ENCODE measurements around the gene GAB2.
"Not testable (repeated sequence)": the region's sequence is repeated elsewhere in the genome, so short reads cannot be mapped to it uniquely, and the experiment has no call there.

The GAB2 gene

DNA sequence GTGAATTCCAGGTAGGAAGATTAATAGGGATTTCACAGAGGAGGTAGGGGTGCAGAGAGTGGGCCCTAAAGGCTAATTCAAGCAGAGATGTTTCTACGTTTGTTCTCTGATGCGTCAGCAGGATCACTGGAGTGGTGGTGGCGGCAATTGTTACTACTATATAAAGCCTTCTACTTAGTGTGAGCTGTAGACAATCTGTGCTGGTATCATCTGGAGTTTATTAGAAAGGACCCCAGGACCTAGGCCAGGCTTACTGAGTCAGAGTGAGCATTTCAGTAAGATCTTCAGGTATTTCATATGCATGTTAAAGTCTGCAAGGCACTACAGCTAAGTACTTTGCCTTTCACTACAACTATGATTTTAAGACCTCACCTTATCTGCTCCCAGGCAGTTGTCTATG, 169.4 kb downstream of the GAB2 start:
- Mint-ChIP-seq H3K27ac (no peak overlapping the region), H3K4me1 (ENCODE audit: low read depth) (peaks cover 43% of the 10 kb centered on the region), H3K9me3 (no peaks in the 10 kb centered on the region), H3K36me3 (ENCODE audit: low read depth) (peaks cover 72% of the 10 kb centered on the region), H3K27me3 (ENCODE audit: low read depth) (no peaks in the 10 kb centered on the region), H3K4me3 (no peak overlapping the region)
- DNase-seq (ENCODE audit: low spot score): no peak

DNA sequence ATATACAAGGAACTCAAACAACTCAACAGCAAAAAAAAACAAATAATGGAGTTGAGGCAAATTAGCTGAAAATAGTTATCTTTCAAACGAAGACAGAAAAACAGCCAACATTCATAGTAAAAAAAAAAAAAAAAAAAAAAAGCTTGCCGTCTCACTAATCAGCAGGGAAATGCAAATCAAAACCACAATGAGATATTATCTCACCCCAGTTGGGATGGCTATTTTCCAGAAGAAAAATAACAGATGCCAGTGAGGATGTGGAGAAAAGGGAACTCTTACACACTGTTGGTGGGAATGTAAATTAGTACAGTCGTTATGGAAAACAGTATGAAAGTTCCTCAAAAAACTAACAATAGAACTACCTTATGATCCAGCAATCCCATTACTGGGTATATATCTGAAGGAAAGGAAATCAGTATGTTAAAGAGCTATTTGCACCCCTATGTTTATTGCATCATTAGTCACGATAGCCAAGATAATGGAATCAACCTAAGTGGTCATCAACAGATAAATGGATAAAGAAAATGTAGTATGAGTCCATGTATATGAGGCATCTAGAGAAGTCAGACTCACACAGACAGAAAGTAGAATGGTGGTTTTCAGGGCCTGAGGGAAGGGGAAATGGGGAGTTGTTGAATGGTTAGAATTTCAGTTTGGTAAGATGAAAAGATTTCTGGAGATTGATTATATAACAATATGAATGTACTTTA, 172.9 kb downstream of the GAB2 start:
- DNase-seq (ENCODE audit: low spot score): no peak
- Mint-ChIP-seq H3K9me3 (peaks cover 20% of the 10 kb centered on the region), H3K27ac (peak overlapping the region; percentile 17), H3K4me3 (peak overlapping the region; percentile 45), H3K4me1 (ENCODE audit: low read depth) (peaks cover 32% of the 10 kb centered on the region), H3K36me3 (ENCODE audit: low read depth) (peaks cover 84% of the 10 kb centered on the region), H3K27me3 (ENCODE audit: low read depth) (no peaks in the 10 kb centered on the region)

DNA sequence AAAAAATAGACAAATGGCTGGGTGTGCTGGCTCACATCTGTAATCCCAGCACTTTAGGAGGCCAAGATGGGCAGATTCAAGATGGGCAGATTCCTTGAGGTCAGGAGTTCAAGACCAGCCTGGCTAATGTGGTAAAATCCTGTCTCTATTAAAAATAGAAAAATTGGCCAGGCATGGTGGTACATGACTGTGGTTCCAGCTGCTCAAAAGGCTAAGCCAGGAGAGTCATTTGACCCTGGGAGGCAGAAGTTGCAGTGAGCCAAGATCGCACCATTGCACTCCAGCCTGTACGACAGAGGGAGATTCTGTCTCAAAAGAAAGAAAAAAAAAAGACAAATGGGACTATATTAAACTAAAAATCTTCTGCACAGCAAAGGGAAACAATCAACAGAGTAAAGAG, 173.5 kb downstream of the GAB2 start:
- Mint-ChIP-seq H3K27ac (no peak overlapping the region), H3K27me3 (ENCODE audit: low read depth) (no peaks in the 10 kb centered on the region), H3K4me1 (ENCODE audit: low read depth) (peaks cover 33% of the 10 kb centered on the region), H3K4me3 (peak overlapping the region; percentile 45), H3K9me3 (peaks cover 24% of the 10 kb centered on the region), H3K36me3 (ENCODE audit: low read depth) (peaks cover 85% of the 10 kb centered on the region)
- DNase-seq (ENCODE audit: low spot score): no peak

DNA sequence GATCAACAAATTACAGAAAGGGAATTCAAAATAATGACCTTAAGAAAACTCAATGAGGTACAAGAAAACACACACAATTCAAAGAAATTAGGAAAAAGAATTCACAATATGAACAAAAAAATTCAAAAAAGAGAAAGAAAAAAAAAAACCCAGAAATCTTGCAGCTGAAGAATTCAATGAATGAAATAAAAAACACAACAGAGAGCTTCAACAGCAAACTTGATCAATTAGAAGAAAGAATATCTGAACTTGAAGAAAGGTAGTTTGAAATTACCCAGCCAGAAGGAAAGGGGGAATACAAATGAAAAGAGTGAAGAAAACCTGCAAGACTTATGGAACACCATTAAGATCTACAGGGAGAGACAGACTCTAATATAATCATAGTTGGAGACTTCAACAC, 176.1 kb downstream of the GAB2 start:
- DNase-seq (ENCODE audit: low spot score): no peak
- peaks cover 42% of the 10 kb centered on the region for H3K9me3 Mint-ChIP-seq
- no peak overlapping the region for H3K27ac Mint-ChIP-seq
- peaks cover 45% of the 10 kb centered on the region for H3K4me1 Mint-ChIP-seq (ENCODE audit: low read depth)
- H3K27me3 Mint-ChIP-seq (ENCODE audit: low read depth): no peaks in the 10 kb centered on the region
- peaks cover 87% of the 10 kb centered on the region for H3K36me3 Mint-ChIP-seq (ENCODE audit: low read depth)
- H3K4me3 Mint-ChIP-seq: no peak overlapping the region

DNA sequence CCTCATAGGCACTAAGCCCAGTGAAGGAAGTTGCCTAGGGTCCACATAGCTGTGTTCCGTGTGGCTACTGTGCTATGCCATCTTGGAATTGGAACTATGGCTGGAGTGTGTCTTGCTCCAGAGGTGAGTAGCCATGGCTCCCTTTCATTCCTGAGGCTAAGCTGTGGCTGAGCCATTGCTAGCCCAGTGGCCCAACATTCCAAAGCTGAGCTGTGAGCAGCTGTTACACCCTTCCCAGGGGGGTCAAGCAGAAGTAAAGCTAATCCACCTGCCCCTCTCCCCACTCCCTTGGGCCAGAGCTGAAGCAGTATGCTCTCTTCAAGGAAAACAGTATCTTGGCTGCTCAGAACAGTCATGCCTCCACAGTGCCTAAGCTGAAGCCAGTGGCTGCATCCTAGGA, 177.8 kb downstream of the GAB2 start:
- peaks cover 42% of the 10 kb centered on the region for H3K9me3 Mint-ChIP-seq
- H3K4me1 Mint-ChIP-seq (ENCODE audit: low read depth): peaks cover 45% of the 10 kb centered on the region
- peaks cover 85% of the 10 kb centered on the region for H3K36me3 Mint-ChIP-seq (ENCODE audit: low read depth)
- no peak for DNase-seq (ENCODE audit: low spot score)
- no peaks in the 10 kb centered on the region for H3K27me3 Mint-ChIP-seq (ENCODE audit: low read depth)
- no peak overlapping the region for H3K27ac Mint-ChIP-seq
- H3K4me3 Mint-ChIP-seq: no peak overlapping the region

DNA sequence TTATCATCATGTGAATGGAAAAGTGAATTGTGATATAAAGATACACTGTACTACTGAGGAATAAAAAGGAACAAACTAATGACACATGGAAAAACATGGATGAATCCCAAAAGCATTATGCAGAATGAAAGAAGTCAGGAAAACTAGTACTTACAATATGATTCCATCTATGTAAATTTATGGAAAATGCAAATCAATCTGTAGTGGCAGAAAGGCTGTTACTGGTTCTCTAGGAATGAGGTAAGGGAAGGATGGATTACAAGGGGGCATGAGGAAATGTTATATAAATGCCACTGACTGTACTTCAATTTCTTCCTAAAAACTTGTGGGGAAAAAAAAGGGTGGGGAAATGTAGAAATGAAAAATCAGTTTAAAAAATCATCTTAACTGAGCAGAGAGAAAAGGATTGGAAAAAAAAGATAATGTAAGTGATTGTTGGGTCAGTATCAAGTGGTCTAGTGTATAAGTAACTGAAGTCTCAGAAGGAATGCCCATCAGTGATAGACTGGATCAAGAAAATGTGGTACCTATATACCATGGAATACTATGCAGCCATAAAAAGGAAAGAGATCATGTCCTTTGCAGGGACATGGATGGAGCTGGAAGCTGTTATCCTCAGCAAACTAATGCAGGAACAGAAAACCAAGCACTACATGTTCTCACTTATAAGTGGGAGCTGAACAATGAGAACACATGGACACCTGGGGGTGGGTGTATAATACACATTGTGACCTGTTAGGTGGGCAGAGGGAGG, 180.2 kb downstream of the GAB2 start:
- DNase-seq (ENCODE audit: low spot score): no peak
- no peaks in the 10 kb centered on the region for H3K27me3 Mint-ChIP-seq (ENCODE audit: low read depth)
- no peak overlapping the region for H3K27ac Mint-ChIP-seq
- H3K9me3 Mint-ChIP-seq: peaks cover 40% of the 10 kb centered on the region
- peaks cover 83% of the 10 kb centered on the region for H3K36me3 Mint-ChIP-seq (ENCODE audit: low read depth)
- H3K4me1 Mint-ChIP-seq (ENCODE audit: low read depth): peaks cover 33% of the 10 kb centered on the region
- H3K4me3 Mint-ChIP-seq: no peak overlapping the region

DNA sequence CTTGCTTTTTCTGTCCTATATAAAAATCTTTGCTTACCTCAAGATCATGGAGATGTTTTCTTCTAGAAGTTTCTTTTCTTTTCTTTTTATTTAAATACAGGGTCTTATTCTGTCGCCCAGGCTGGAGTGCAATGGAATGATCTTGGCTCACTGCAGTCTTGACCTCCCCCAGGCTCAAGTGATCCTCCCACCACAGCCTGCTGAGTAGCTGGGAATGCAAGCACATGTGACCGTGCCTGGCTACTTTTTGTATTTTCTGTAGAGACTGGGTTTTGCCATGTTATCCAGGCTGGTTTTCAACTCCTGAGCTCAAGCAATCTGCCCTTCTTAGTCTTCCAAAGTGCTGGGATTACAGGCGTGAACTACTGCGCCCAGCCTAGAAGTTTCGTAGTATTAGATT, 183.6 kb downstream of the GAB2 start:
- H3K27ac Mint-ChIP-seq: no peak overlapping the region

DNA sequence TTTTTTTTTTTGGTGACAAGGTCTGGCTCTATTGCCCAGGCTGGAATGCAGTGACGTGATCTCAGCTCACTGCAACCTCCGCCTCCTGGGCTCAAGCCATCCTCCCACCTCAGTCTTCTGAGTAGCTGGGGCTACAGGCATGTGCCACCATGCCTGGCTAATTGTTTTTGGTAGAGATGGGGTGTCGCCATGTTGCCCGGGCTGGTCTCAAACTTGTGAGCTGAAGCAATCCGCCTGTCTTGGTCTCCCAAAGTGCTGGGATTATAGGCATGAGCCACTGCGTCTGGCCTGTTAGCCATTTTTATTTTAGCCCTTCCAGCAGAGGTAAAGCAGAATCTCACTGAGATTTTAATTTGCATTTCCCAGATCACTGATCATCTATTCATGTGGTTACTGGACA, 184.6 kb downstream of the GAB2 start:
- DNase-seq (ENCODE audit: low spot score): not testable (repeated sequence)
- H3K27ac Mint-ChIP-seq: peak overlapping the region; percentile 8

More for the DNA sequence above, 183.6 kb downstream of the GAB2 start:
- Mint-ChIP-seq H3K4me1 (ENCODE audit: low read depth) (peaks cover 57% of the 10 kb centered on the region), H3K27me3 (ENCODE audit: low read depth) (no peaks in the 10 kb centered on the region), H3K4me3 (no peak overlapping the region), H3K9me3 (peaks cover 17% of the 10 kb centered on the region), H3K36me3 (ENCODE audit: low read depth) (peaks cover 82% of the 10 kb centered on the region)
- DNase-seq (ENCODE audit: low spot score): no peak

DNA sequence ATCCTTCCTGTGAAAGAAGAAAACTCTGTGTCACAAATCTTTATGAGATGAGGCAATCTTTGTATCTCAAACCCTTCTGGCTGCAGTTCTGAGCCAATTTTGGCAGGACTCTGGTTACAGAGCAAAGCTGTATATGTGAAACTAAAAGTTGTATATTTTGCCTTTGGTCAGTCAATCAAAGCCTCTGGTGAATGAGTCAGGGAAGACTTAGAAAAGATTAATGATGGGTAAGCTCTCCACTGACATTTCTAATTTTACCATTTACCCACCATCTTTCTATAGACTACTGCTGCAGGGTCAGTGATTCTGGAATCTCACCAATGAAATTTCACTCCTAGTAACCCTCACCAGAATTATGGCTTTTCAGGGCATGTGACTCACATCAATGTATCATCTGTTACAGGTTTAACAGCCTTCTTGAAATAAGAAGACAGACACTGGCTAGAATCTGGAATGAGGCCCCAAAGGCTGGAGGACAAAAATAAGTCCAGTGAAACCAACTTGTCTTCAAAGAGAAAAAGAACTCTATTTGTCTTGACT, 185.6 kb downstream of the GAB2 start:
- H3K36me3 Mint-ChIP-seq (ENCODE audit: low read depth): peaks cover 77% of the 10 kb centered on the region
- peaks cover 63% of the 10 kb centered on the region for H3K4me1 Mint-ChIP-seq (ENCODE audit: low read depth)
- H3K27ac Mint-ChIP-seq: peak overlapping the region; percentile 41
- no peak overlapping the region for H3K4me3 Mint-ChIP-seq
- H3K27me3 Mint-ChIP-seq (ENCODE audit: low read depth): no peaks in the 10 kb centered on the region
- peaks cover 1% of the 10 kb centered on the region for H3K9me3 Mint-ChIP-seq
- no peak for DNase-seq (ENCODE audit: low spot score)

More for the DNA sequence above, 184.6 kb downstream of the GAB2 start:
- H3K4me1 Mint-ChIP-seq (ENCODE audit: low read depth): peaks cover 61% of the 10 kb centered on the region
- H3K4me3 Mint-ChIP-seq; H3K27me3 Mint-ChIP-seq (ENCODE audit: low read depth): not testable (repeated sequence)
- peaks cover 11% of the 10 kb centered on the region for H3K9me3 Mint-ChIP-seq
- peaks cover 80% of the 10 kb centered on the region for H3K36me3 Mint-ChIP-seq (ENCODE audit: low read depth)

DNA sequence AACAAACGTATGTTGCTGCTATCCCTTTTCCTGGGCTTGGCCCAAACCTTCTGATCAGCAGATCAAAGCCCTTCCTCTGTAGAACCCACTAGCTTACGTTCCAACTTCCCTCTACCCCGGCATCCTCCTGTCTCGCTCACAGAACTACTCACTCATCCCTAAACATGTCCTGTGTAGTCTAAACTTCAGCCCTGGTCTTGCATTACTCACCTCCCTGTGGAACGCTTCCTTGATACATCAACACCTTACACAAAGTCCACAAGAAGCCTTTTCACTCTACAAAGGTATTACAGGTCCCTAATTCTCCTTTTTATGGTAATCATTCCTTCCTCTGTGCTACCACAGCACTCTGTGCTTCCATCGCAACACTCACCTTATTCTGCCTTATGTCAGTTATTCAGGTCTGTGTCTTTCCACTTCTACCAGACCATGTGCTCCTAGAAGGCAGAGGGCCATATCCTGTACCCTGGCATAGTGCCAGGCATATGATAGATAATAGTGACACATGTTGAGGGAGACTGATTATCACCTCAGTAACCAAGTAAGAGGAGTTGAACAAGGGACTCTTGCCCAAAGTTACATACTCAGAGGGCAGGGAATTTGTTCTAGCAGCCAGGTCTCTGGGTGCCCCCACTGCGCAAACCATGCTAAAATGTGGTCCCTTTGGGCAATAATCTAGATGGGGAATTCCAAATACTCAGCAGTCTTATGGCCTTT, 187.3 kb downstream of the GAB2 start:
- no peaks in the 10 kb centered on the region for H3K27me3 Mint-ChIP-seq (ENCODE audit: low read depth)
- H3K4me3 Mint-ChIP-seq: peak overlapping the region; percentile 7
- no peak for DNase-seq (ENCODE audit: low spot score)
- no peaks in the 10 kb centered on the region for H3K9me3 Mint-ChIP-seq
- peak overlapping the region; percentile 74 for H3K27ac Mint-ChIP-seq
- peaks cover 73% of the 10 kb centered on the region for H3K36me3 Mint-ChIP-seq (ENCODE audit: low read depth)
- peaks cover 58% of the 10 kb centered on the region for H3K4me1 Mint-ChIP-seq (ENCODE audit: low read depth)

DNA sequence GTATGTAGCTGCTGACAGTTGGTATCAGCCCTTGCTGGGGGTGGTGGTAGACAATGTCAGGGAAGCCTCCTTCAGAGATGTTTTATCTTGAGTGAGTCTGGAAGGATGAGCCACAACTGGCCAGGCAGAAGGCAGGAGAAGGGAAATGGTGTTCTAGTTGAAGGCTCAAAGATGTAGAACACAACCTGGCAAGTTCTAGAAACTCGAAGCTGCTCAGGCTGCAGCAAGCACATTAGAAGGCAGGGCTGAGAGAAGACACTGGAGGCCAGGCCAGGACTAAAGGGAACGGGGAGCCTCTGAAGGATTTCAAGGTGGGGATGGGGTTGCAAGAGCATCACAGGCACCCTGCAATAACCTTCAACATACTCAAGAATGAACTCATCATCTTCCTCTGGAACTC, 188.5 kb downstream of the GAB2 start:
- H3K4me1 Mint-ChIP-seq (ENCODE audit: low read depth): peaks cover 67% of the 10 kb centered on the region
- DNase-seq (ENCODE audit: low spot score): no peak
- H3K4me3 Mint-ChIP-seq: no peak overlapping the region
- peak overlapping the region; percentile 22 for H3K27ac Mint-ChIP-seq
- H3K27me3 Mint-ChIP-seq (ENCODE audit: low read depth): no peaks in the 10 kb centered on the region
- peaks cover 80% of the 10 kb centered on the region for H3K36me3 Mint-ChIP-seq (ENCODE audit: low read depth)
- no peaks in the 10 kb centered on the region for H3K9me3 Mint-ChIP-seq

DNA sequence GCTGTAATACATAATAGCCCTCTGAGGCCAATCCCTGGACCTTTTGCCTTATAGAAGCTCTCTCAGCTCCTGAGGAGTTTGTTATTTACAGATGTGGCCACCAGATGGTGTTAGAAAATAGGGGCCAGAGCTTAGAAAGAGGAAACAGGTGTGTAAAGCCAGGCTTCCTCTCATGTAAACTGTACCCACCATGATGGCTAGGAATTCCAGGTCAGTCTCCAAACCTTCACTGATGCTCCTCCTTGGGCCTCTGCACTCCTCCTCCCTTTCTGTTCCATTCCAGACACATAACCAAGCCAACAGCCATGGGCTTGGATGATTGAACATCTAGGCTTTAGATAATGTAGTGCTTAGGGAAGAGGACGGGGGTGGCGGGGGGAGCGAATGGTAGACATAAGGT, 189.2 kb downstream of the GAB2 start:
- Mint-ChIP-seq H3K9me3 (no peaks in the 10 kb centered on the region), H3K4me1 (ENCODE audit: low read depth) (peaks cover 70% of the 10 kb centered on the region), H3K36me3 (ENCODE audit: low read depth) (peaks cover 80% of the 10 kb centered on the region), H3K27ac (peak overlapping the region; percentile 22), H3K4me3 (no peak overlapping the region), H3K27me3 (ENCODE audit: low read depth) (no peaks in the 10 kb centered on the region)
- no peak for DNase-seq (ENCODE audit: low spot score)

DNA sequence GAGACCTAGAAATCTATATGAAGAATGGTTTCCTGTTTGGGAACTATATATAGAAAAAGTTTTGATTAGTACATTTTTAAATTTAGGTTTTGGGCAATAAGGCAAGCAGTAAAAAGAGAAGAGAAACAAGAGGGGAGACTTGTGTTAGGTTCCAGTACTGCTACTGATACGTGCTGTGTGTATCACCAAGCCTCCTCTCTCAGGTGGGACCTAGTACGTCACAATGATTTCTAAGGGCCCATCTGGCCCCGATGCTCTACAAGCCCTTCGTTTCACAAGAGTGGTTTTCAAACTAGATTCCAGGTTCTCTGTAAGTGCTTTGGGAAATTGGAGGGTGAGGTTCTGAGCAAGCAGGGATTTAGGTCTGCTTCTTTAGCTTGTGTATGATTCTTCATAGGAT, 189.7 kb downstream of the GAB2 start:
- Mint-ChIP-seq H3K4me3 (no peak overlapping the region), H3K27me3 (ENCODE audit: low read depth) (no peaks in the 10 kb centered on the region), H3K27ac (peak overlapping the region; percentile 88), H3K4me1 (ENCODE audit: low read depth) (peaks cover 71% of the 10 kb centered on the region), H3K36me3 (ENCODE audit: low read depth) (peaks cover 81% of the 10 kb centered on the region), H3K9me3 (no peaks in the 10 kb centered on the region)
- no peak for DNase-seq (ENCODE audit: low spot score)
